Panc1 (cell line): ENCODE measurements around the gene RPP30. TPM values are rescaled to one million over a fixed set of nuclear protein-coding genes. Genes with fewer than 3 reads are reported as not detected.

Experiments
- ATAC-seq: fragments of 200-7000 bp; cut with Tn5 transposase; 2 replicates; pipeline ENCODE4 v1.9.1; 2020; ENCODE audit warnings: mild to moderate bottlenecking, moderate library complexity
- BruUV-seq: library from RNA; stranded (reverse); fragments of 400-500 nt; replicated peaks from 2 replicates; lab custom pipeline; 2021; lab: Mats Ljungman, UMichigan
- CTCF ChIA-PET: fragments of 300-600 bp; sonication (Branson Sonifier 250); formaldehyde crosslinking; loops from one replicate; lab custom pipeline; 2022; ENCODE audit warnings: antibody characterized with exemption; lab: Charles Lee
- POLR2A ChIA-PET: fragments of 300-600 bp; sonication (Branson Sonifier 250); formaldehyde crosslinking; loops from one replicate; lab custom pipeline; 2022; ENCODE audit warnings: antibody characterized with exemption; lab: Charles Lee
- DNase-seq: peaks from one replicate; pipeline ENCODE4 v3.0.0-alpha.2; 2010; ENCODE audit warnings: low read depth, low spot score
- H3K27ac ChIP-seq: 2 replicates; pipeline ENCODE4 v1.5.1; 2011; ENCODE audit warnings: mild to moderate bottlenecking, low read length, inconsistent platforms
- H3K27me3 ChIP-seq: fragments of 200-500 bp; sonication (Bioruptor generic); 2 replicates; pipeline ENCODE4 v1.6.0; 2014; ENCODE audit warnings: low read length, inconsistent platforms; ENCODE audit not compliant: control insufficient read depth, insufficient read depth
- H3K36me3 ChIP-seq: fragments of 200-500 bp; sonication (Bioruptor generic); 2 replicates; pipeline ENCODE4 v1.5.1; 2014; ENCODE audit warnings: inconsistent platforms, mild to moderate bottlenecking, low read length, moderate library complexity; ENCODE audit not compliant: control insufficient read depth, insufficient read depth
- H3K4me1 ChIP-seq: 2 replicates; pipeline ENCODE4 v1.5.1; 2011; ENCODE audit warnings: inconsistent platforms, mild to moderate bottlenecking, low read length, moderate library complexity; ENCODE audit not compliant: control insufficient read depth, insufficient read depth
- H3K4me3 ChIP-seq, 2 experiments: 2 replicates each; pipeline ENCODE4 v1.5.1; 2011 to 2012; ENCODE audit warnings: low read depth in 2 of 2, low read length in 2 of 2, mild to moderate bottlenecking in 2 of 2, inconsistent platforms in 1 of 2, moderate library complexity in 1 of 2
- H3K9me3 ChIP-seq: fragments of 200-500 bp; sonication (Bioruptor generic); 2 replicates; pipeline ENCODE4 v1.5.1; 2014; ENCODE audit warnings: low read depth, mild to moderate bottlenecking, inconsistent platforms, low read length, moderate library complexity; ENCODE audit not compliant: control insufficient read depth, insufficient read depth
- CTCF ChIP-seq: fragments of 450-650 bp; IDR thresholded peaks from 2 replicates; pipeline ENCODE4 v1.5.1; 2017; ENCODE audit warnings: mild to moderate bottlenecking
- POLR2AphosphoS5 ChIP-seq: IDR thresholded peaks from 2 replicates; pipeline ENCODE4 v1.6.1; 2012; ENCODE audit warnings: mild to moderate bottlenecking, low read depth, low read length, moderate library complexity
- SIN3A ChIP-seq: IDR thresholded peaks from 2 replicates; pipeline ENCODE4 v1.6.1; 2012; ENCODE audit warnings: low read depth, mild to moderate bottlenecking, low read length, moderate library complexity, borderline replicate concordance; ENCODE audit not compliant: insufficient read depth
- in situ Hi-C: cut with HindIII; loops from 2 replicates; pipeline ENCODE4 v1.10.0; 2016; ENCODE audit warnings: low sequenced_read_pairs, low pct_unique_long_range_greater_than_20kb
- intact Hi-C: fragments of 100-400 bp; cut with micrococcal nuclease; formaldehyde crosslinking; loops from one replicate; pipeline ENCODE4 v1.10.0; 2022; ENCODE audit not compliant: unreplicated experiment
- total RNA-seq: library from RNA; stranded (reverse); gene quantifications from one replicate; pipeline ENCODE4 v1.2.1, GENCODE V29; 2021; ENCODE audit not compliant: unreplicated experiment
- TF ChIP-seq, protein P1 (sequence below), 2 experiments: IDR thresholded peaks; 2 replicates each; pipeline ENCODE4 v1.6.1; 2011 to 2012; ENCODE audit warnings: low read depth in 2 of 2, control low read depth in 1 of 2, low read length in 1 of 2, mild to moderate bottlenecking in 1 of 2, moderate library complexity in 1 of 2; ENCODE audit not compliant: insufficient read depth in 1 of 2

The RPP30 gene
- total RNA-seq, 1 experiment from 2014 or later = 59.0 TPM

DNA sequence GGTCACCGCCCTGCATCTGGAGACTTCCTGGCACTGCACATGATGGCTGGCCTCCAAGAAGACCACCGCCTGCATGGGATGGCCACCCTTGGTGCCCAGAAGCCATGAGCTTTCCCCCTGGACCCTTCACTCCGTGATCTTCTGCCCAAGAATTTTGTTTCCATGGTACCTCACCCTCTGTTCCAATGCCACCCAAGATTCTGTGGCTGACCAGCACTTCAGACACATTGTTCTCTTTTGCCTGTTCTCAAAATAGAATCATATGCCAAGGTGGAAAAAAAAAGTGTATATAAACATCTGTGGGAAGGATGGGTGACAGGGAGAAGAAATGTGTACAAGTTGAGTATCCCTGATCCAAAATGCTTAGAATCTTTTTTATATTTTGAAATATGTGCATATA, 26.0 kb upstream of the RPP30 start:
- DNase-seq (no peak), ATAC-seq (no peak)
- peaks cover 7% of the 10 kb centered on the region for H3K9me3 ChIP-seq
- CTCF ChIA-PET = no interaction called here
- H3K36me3 ChIP-seq = no peaks in the 10 kb centered on the region
- intact Hi-C loops (no loop called here), in situ Hi-C loops (no loop called here)
- no peaks in the 10 kb centered on the region for H3K4me1 ChIP-seq
- H3K27me3 ChIP-seq = peaks cover 4% of the 10 kb centered on the region
- BruUV-seq = no TSS peak
- POLR2A ChIA-PET = no interaction called here
- no peak overlapping the region for H3K27ac ChIP-seq
- H3K4me3 ChIP-seq = no peak overlapping the region
- TF ChIP-seq SIN3A (no peak), CTCF (no peak), POLR2AphosphoS5 (no peak)
- TF ChIP-seq, protein P1, sequence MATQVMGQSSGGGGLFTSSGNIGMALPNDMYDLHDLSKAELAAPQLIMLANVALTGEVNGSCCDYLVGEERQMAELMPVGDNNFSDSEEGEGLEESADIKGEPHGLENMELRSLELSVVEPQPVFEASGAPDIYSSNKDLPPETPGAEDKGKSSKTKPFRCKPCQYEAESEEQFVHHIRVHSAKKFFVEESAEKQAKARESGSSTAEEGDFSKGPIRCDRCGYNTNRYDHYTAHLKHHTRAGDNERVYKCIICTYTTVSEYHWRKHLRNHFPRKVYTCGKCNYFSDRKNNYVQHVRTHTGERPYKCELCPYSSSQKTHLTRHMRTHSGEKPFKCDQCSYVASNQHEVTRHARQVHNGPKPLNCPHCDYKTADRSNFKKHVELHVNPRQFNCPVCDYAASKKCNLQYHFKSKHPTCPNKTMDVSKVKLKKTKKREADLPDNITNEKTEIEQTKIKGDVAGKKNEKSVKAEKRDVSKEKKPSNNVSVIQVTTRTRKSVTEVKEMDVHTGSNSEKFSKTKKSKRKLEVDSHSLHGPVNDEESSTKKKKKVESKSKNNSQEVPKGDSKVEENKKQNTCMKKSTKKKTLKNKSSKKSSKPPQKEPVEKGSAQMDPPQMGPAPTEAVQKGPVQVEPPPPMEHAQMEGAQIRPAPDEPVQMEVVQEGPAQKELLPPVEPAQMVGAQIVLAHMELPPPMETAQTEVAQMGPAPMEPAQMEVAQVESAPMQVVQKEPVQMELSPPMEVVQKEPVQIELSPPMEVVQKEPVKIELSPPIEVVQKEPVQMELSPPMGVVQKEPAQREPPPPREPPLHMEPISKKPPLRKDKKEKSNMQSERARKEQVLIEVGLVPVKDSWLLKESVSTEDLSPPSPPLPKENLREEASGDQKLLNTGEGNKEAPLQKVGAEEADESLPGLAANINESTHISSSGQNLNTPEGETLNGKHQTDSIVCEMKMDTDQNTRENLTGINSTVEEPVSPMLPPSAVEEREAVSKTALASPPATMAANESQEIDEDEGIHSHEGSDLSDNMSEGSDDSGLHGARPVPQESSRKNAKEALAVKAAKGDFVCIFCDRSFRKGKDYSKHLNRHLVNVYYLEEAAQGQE (IDR thresholded peaks at IDR 0.05; ENCODE audit: insufficient read depth in 1 of 2, low read depth in 2 of 2, low read length in 1 of 2) = no peak

DNA sequence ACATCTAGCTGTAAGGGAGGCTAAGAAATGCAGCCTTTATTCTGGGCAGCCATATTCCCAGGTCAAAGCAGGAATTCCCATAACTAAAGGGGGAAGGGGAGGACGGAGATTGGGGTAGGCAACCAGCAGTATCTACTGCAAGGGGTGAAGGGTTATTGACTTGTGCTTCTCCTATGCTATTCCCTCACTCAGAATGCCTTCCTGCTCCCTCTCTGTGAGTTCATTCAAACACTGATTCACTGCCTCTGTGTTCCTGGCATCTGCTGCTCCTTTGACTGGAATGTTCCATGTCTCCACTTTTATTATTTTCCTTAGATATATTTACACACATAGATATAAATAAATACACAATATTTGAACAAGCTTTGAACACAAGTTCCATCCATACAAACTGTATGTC, 25.0 kb upstream of the RPP30 start:
- CTCF ChIA-PET = no interaction called here
- H3K4me1 ChIP-seq = no peaks in the 10 kb centered on the region
- in situ Hi-C loops = no loop called here
- peaks cover 4% of the 10 kb centered on the region for H3K27me3 ChIP-seq
- ATAC-seq (no peak), DNase-seq (no peak)
- no peak overlapping the region for H3K4me3 ChIP-seq
- intact Hi-C loops = no loop called here
- TF ChIP-seq, protein P1 (IDR thresholded peaks at IDR 0.05; ENCODE audit: insufficient read depth in 1 of 2, low read depth in 2 of 2, low read length in 1 of 2) = no peak
- TF ChIP-seq POLR2AphosphoS5 (no peak), SIN3A (no peak), CTCF (no peak)
- no TSS peak for BruUV-seq
- H3K36me3 ChIP-seq = no peaks in the 10 kb centered on the region
- POLR2A ChIA-PET = no interaction called here
- H3K27ac ChIP-seq = no peak overlapping the region
- H3K9me3 ChIP-seq = peaks cover 9% of the 10 kb centered on the region
